ENCODE data around the gene DNAJC24.

GRCh38 chr11:31419669-31420068 is 50.0 kb downstream of the DNAJC24 start:
- TF ChIP-seq CTCF (IDR thresholded peaks at IDR 0.05) (no peak), ZFX (IDR thresholded peaks at IDR 0.05; ENCODE audit: borderline replicate concordance) (no peak)
